ENCODE data around the gene IFT74.

The IFT74 gene

DNA sequence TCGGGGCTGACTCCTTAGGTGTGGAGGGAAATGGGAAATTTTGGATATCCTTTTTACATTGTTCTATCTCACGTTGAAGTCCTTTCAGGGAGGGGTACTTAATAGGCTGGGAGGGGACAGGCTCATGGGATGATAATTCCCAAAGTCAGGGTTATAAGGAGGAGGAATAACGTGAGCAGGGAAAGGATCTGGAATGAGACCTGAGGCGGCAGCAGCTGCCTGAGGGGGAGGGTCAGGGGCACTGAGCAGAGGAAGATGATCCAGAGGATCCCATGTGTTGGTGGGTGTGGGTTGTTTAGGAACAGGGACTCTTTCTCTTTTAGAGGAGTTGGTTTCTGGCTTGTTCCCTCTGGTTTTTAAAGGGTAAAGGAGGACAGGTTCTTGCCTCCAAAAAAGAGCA lies 18.7 kb downstream of the IFT74 start:
- no peaks in the 10 kb centered on the region for H3K4me1 ChIP-seq (ENCODE audit: control insufficient read depth, insufficient read depth, low read length, poor library complexity, severe bottlenecking)
- no peak overlapping the region for H3K4me3 ChIP-seq (ENCODE audit: extremely low read depth, insufficient read depth, low read length, poor library complexity, severe bottlenecking)
- WGBS, 2 experiments (ENCODE audit: insufficient coverage in 2 of 2) = 71 to 76% methylated on average over 2 to 3 of the region's 4 CpGs
- peaks cover 11% of the 10 kb centered on the region for H3K9me3 ChIP-seq (ENCODE audit: control insufficient read depth, low read length)
- H3K36me3 ChIP-seq (ENCODE audit: control insufficient read depth, insufficient read depth, low read length) = no peaks in the 10 kb centered on the region
- H3K27ac ChIP-seq (ENCODE audit: low read depth, low read length, severe bottlenecking) = no peak overlapping the region

- peak overlapping the region; percentile 47 for H3K27ac ChIP-seq (ENCODE audit: low read depth, low read length, severe bottlenecking)
- H3K4me3 ChIP-seq (ENCODE audit: extremely low read depth, insufficient read depth, low read length, poor library complexity, severe bottlenecking) = no peak overlapping the region
Observed at GRCh38 chr9:26975728-26976707, 19.8 kb downstream of the IFT74 start.

GRCh38 chr9:26983340-26983739 lies 27.1 kb downstream of the IFT74 start:
- Histone ChIP-seq H3K27ac (ENCODE audit: low read depth, low read length, severe bottlenecking) (no peak overlapping the region), H3K36me3 (ENCODE audit: control insufficient read depth, insufficient read depth, low read length) (peaks cover 11% of the 10 kb centered on the region), H3K4me3 (ENCODE audit: extremely low read depth, insufficient read depth, low read length, poor library complexity, severe bottlenecking) (no peak overlapping the region), H3K9me3 (ENCODE audit: control insufficient read depth, low read length) (no peaks in the 10 kb centered on the region), H3K4me1 (ENCODE audit: control insufficient read depth, insufficient read depth, low read length, poor library complexity, severe bottlenecking) (no peaks in the 10 kb centered on the region)
- WGBS, 2 experiments (ENCODE audit: insufficient coverage in 2 of 2) = 60% methylated on average over 1 of the region's 1 CpG; no CpG with 5 or more reads in 1 of the 2 experiments

More at GRCh38 chr9:26975728-26976707, 19.8 kb downstream of the IFT74 start:
- 97 to 98% methylated on average over 11 to 12 of the region's 18 CpGs for WGBS, 2 experiments (ENCODE audit: insufficient coverage in 2 of 2)
- Histone ChIP-seq H3K9me3 (ENCODE audit: control insufficient read depth, low read length) (peaks cover 11% of the 10 kb centered on the region), H3K36me3 (ENCODE audit: control insufficient read depth, insufficient read depth, low read length) (no peaks in the 10 kb centered on the region), H3K4me1 (ENCODE audit: control insufficient read depth, insufficient read depth, low read length, poor library complexity, severe bottlenecking) (no peaks in the 10 kb centered on the region)

DNA sequence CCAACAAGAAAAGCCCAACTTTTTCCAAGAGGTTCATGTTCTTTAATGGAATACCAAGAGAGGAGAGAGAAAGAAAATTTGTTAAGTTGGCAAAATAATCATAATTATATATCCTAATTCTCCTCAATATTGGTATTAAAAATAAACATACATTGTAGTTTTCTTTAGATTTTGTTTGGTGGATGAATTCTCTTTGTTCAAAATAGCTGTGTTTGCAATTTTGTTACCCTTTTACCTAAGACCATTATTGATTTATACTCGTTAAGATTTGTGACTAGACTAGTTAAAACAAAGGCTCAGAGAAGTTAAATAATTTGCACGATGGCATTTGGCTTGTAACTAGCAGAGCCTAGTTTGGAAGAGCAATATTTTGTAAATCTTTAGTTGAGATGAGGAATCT lies 39.6 kb downstream of the IFT74 start:
- no peaks in the 10 kb centered on the region for H3K36me3 ChIP-seq (ENCODE audit: control insufficient read depth, insufficient read depth, low read length)
- 100% methylated on average over 1 of the region's 2 CpGs; no CpG with 5 or more reads in 1 of the 2 experiments for WGBS, 2 experiments (ENCODE audit: insufficient coverage in 2 of 2)
- H3K9me3 ChIP-seq (ENCODE audit: control insufficient read depth, low read length) = no peaks in the 10 kb centered on the region
- H3K4me1 ChIP-seq (ENCODE audit: control insufficient read depth, insufficient read depth, low read length, poor library complexity, severe bottlenecking) = no peaks in the 10 kb centered on the region
- no peak overlapping the region for H3K27ac ChIP-seq (ENCODE audit: low read depth, low read length, severe bottlenecking)
- no peak overlapping the region for H3K4me3 ChIP-seq (ENCODE audit: extremely low read depth, insufficient read depth, low read length, poor library complexity, severe bottlenecking)

GRCh38 chr9:27003426-27004077 lies 47.3 kb downstream of the IFT74 start:
- no peaks in the 10 kb centered on the region for H3K36me3 ChIP-seq (ENCODE audit: control insufficient read depth, insufficient read depth, low read length)
- no peaks in the 10 kb centered on the region for H3K9me3 ChIP-seq (ENCODE audit: control insufficient read depth, low read length)
- no peaks in the 10 kb centered on the region for H3K4me1 ChIP-seq (ENCODE audit: control insufficient read depth, insufficient read depth, low read length, poor library complexity, severe bottlenecking)
- H3K27ac ChIP-seq (ENCODE audit: low read depth, low read length, severe bottlenecking) = no peak overlapping the region
- no peak overlapping the region for H3K4me3 ChIP-seq (ENCODE audit: extremely low read depth, insufficient read depth, low read length, poor library complexity, severe bottlenecking)
- WGBS, 2 experiments (ENCODE audit: insufficient coverage in 2 of 2) = 82 to 94% methylated on average over 3 of the region's 3 CpGs

GRCh38 chr9:27005491-27005890 lies 49.3 kb downstream of the IFT74 start, which contains the start of gene LRRC19:
TSS of gene LRRC19 (minus strand) at chr9:27005672. CDS start at chr9:26999694, 5,978 bp downstream.
- Histone ChIP-seq H3K4me3 (ENCODE audit: extremely low read depth, insufficient read depth, low read length, poor library complexity, severe bottlenecking) (no peak within 1 kb of the TSS), H3K36me3 (ENCODE audit: control insufficient read depth, insufficient read depth, low read length) (no peaks in the 10 kb centered on the region), H3K27ac (ENCODE audit: low read depth, low read length, severe bottlenecking) (no peak within 1 kb of the TSS), H3K4me1 (ENCODE audit: control insufficient read depth, insufficient read depth, low read length, poor library complexity, severe bottlenecking) (no peaks in the 10 kb centered on the region), H3K9me3 (ENCODE audit: control insufficient read depth, low read length) (no peaks in the 10 kb centered on the region)
- 100% methylated on average over 1 of the region's 3 CpGs for WGBS, 2 experiments (ENCODE audit: insufficient coverage in 2 of 2)

DNA sequence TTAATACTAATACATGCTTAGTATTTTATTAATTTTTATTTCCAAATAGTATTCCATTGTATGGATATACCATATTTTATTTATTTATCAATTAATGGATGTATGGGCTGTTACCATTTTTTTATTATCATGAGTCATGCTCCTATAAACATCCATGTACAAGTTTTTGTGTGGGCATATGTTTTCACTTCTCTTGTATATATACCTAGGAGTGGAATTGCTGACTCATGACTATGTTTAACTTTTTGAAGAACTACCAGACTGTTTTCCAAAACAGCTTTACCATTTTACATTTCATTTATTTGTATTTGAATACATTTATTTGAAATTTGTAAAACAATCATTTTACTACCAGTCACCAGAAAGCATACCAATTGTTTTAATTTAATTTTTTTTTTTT lies 63.4 kb downstream of the IFT74 start:
- Histone ChIP-seq H3K4me1 (ENCODE audit: control insufficient read depth, insufficient read depth, low read length, poor library complexity, severe bottlenecking) (no peaks in the 10 kb centered on the region), H3K9me3 (ENCODE audit: control insufficient read depth, low read length) (no peaks in the 10 kb centered on the region), H3K36me3 (ENCODE audit: control insufficient read depth, insufficient read depth, low read length) (peaks cover 10% of the 10 kb centered on the region), H3K27ac (ENCODE audit: low read depth, low read length, severe bottlenecking) (no peak overlapping the region), H3K4me3 (ENCODE audit: extremely low read depth, insufficient read depth, low read length, poor library complexity, severe bottlenecking) (no peak overlapping the region)

DNA sequence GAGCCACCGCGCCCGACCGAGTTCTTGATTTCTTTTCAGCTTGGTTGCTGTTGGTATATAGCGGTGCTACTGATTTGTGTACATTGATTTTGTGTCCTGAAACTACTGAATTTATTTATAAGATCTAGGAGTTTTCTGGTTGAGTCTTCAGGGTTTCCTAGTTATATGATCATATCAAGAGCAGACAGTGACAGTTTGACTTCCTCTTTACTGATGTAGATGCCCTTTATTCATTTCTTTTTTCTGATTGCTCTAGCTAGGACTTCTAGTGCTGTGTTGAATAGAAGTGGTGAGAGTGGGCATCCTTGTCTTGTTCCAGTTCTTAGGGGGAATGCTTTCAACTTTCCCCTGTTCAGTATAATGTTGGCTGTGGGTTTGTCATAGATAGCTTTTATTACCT lies 66.7 kb downstream of the IFT74 start:
- H3K36me3 ChIP-seq (ENCODE audit: control insufficient read depth, insufficient read depth, low read length) = peaks cover 10% of the 10 kb centered on the region
- H3K9me3 ChIP-seq (ENCODE audit: control insufficient read depth, low read length) = no peaks in the 10 kb centered on the region
- H3K4me1 ChIP-seq (ENCODE audit: control insufficient read depth, insufficient read depth, low read length, poor library complexity, severe bottlenecking) = no peaks in the 10 kb centered on the region
- no peak overlapping the region for H3K27ac ChIP-seq (ENCODE audit: low read depth, low read length, severe bottlenecking)
- no peak overlapping the region for H3K4me3 ChIP-seq (ENCODE audit: extremely low read depth, insufficient read depth, low read length, poor library complexity, severe bottlenecking)
- whole genome bisulfite sequencing, 2 experiments (ENCODE audit: insufficient coverage in 2 of 2) = 92 to 93% methylated on average over 2 to 3 of the region's 5 CpGs

DNA sequence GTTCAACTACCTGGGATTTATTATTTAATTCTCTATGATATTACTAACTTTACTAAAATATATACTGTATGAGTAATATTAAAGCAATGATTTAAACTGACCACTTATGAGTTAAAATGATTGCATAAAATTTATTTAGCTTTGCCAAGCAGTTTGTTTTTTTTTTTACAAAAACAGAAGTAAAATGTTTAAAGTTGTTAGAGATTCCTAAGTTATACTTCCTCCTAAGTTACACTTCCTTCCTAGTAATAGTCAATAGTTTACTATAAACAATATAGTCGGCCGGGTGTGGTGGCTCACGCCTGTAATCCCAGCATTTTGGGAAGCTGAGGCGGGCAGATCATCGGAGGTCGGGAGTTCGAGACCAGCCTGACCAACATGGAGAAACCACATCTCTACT lies 73.0 kb downstream of the IFT74 start:
- Histone ChIP-seq H3K4me3 (ENCODE audit: extremely low read depth, insufficient read depth, low read length, poor library complexity, severe bottlenecking) (no peak overlapping the region), H3K9me3 (ENCODE audit: control insufficient read depth, low read length) (no peaks in the 10 kb centered on the region), H3K4me1 (ENCODE audit: control insufficient read depth, insufficient read depth, low read length, poor library complexity, severe bottlenecking) (no peaks in the 10 kb centered on the region), H3K27ac (ENCODE audit: low read depth, low read length, severe bottlenecking) (no peak overlapping the region), H3K36me3 (ENCODE audit: control insufficient read depth, insufficient read depth, low read length) (peaks cover 2% of the 10 kb centered on the region)
- WGBS, 2 experiments (ENCODE audit: insufficient coverage in 2 of 2) = 40 to 74% methylated on average over 1 to 5 of the region's 7 CpGs

- no peaks in the 10 kb centered on the region for H3K4me1 ChIP-seq (ENCODE audit: control insufficient read depth, insufficient read depth, low read length, poor library complexity, severe bottlenecking)
- no CpG with 5 or more reads among the region's 4 CpGs for WGBS, 2 experiments (ENCODE audit: insufficient coverage in 2 of 2)
- H3K4me3 ChIP-seq (ENCODE audit: extremely low read depth, insufficient read depth, low read length, poor library complexity, severe bottlenecking) = no peak overlapping the region
- no peaks in the 10 kb centered on the region for H3K9me3 ChIP-seq (ENCODE audit: control insufficient read depth, low read length)
- no peaks in the 10 kb centered on the region for H3K36me3 ChIP-seq (ENCODE audit: control insufficient read depth, insufficient read depth, low read length)
- H3K27ac ChIP-seq (ENCODE audit: low read depth, low read length, severe bottlenecking) = no peak overlapping the region
Observed at GRCh38 chr9:27033815-27034403, 77.7 kb downstream of the IFT74 start.

All from mesodermal cell (in vitro differentiated cells).